Limb (tissue), 2 donors: ENCODE measurements around the gene CD40.
"Not testable (repeated sequence)": the region's sequence is repeated elsewhere in the genome, so short reads cannot be mapped to it uniquely, and the experiment has no call there.

Experiments used
- DNase-seq, 2 donors: peaks; one replicate each; pipeline ENCODE4 v3.0.0-alpha.2; 2016; ENCODE audit errors: extremely low spot score in 2 of 2

CD40 gene

GRCh38 chr20:46093531-46093930, 24.6 kb upstream of the CD40 start:
- no peak for DNase-seq

- no peak for DNase-seq
Observed at GRCh38 chr20:46099491-46100287, 18.4 kb upstream of the CD40 start.

- not testable (repeated sequence) for DNase-seq
Observed at GRCh38 chr20:46100444-46100843, 17.7 kb upstream of the CD40 start.

- DNase-seq = no peak
Observed at GRCh38 chr20:46100988-46101387, 17.1 kb upstream of the CD40 start.

- DNase-seq = no peak
Observed at GRCh38 chr20:46101957-46102356, 16.2 kb upstream of the CD40 start.

GRCh38 chr20:46102940-46103339, 15.2 kb upstream of the CD40 start:
- DNase-seq = no peak

GRCh38 chr20:46104262-46104661, 13.9 kb upstream of the CD40 start:
- DNase-seq = no peak

- DNase-seq = no peak
Observed at GRCh38 chr20:46107061-46107460, 11.1 kb upstream of the CD40 start.

GRCh38 chr20:46108435-46108841, 9.7 kb upstream of the CD40 start:
- DNase-seq = no peak

- no peak for DNase-seq
Observed at GRCh38 chr20:46108976-46109375, 9.1 kb upstream of the CD40 start.

- no peak for DNase-seq
Observed at GRCh38 chr20:46111028-46111835, 6.9 kb upstream of the CD40 start.

GRCh38 chr20:46111836-46112212, 6.3 kb upstream of the CD40 start:
- DNase-seq = no peak

GRCh38 chr20:46112430-46113112, 5.5 kb upstream of the CD40 start:
- no peak for DNase-seq

GRCh38 chr20:46113113-46113470, 5.0 kb upstream of the CD40 start:
- DNase-seq = no peak

- no peak for DNase-seq
Observed at GRCh38 chr20:46114449-46114848, 3.7 kb upstream of the CD40 start.

- DNase-seq = no peak
Observed at GRCh38 chr20:46118481-46119020, 437 bp downstream of the CD40 start.

- DNase-seq = no peak
Observed at GRCh38 chr20:46119028-46119546, 973 bp downstream of the CD40 start.

- no peak for DNase-seq
Observed at GRCh38 chr20:46119547-46119946, 1.4 kb downstream of the CD40 start.

- DNase-seq = no peak
Observed at GRCh38 chr20:46120136-46120535, 2.0 kb downstream of the CD40 start.

- no peak for DNase-seq
Observed at GRCh38 chr20:46121184-46121930, 3.2 kb downstream of the CD40 start.

GRCh38 chr20:46122071-46122470, 4.0 kb downstream of the CD40 start:
- no peak for DNase-seq
